ENCODE results near the gene TMEM273.

The TMEM273 gene

GRCh38 chr10:49134327-49134726 lies 53.9 kb downstream of the TMEM273 start:
- TF ChIP-seq EZH2 (IDR thresholded peaks at IDR 0.05; ENCODE audit: borderline replicate concordance, low read length): no peak
- TF ChIP-seq CTCF (IDR thresholded peaks at IDR 0.05; ENCODE audit: low read length): no peak
- H3K9me3 ChIP-seq (ENCODE audit: low read length): peaks cover 6% of the 10 kb centered on the region; the same call in 1 of the 2 replicates
- H3K27ac ChIP-seq (ENCODE audit: low read depth, low read length, poor library complexity, severe bottlenecking): no peak overlapping the region
- no peaks in the 10 kb centered on the region for H3K9me2 ChIP-seq (ENCODE audit: low read depth, low read length)
- H3F3A ChIP-seq (ENCODE audit: insufficient read depth, low read length): no peaks in the 10 kb centered on the region
- no peak overlapping the region for H3K9ac ChIP-seq (ENCODE audit: low read length)
- H3K36me3 ChIP-seq (ENCODE audit: insufficient read depth, low read length): no peaks in the 10 kb centered on the region
- no peak overlapping the region for H3K4me3 ChIP-seq (ENCODE audit: low read depth, low read length, poor library complexity, severe bottlenecking)
- H3K4me2 ChIP-seq (ENCODE audit: low read length): no peak overlapping the region
- peaks cover 20% of the 10 kb centered on the region for H3K4me1 ChIP-seq (ENCODE audit: insufficient read depth, low read length, severe bottlenecking)
- no peak overlapping the region for H2AFZ ChIP-seq (ENCODE audit: low read length)
- H4K20me1 ChIP-seq (ENCODE audit: insufficient read depth, low read length): no peaks in the 10 kb centered on the region
- no peaks in the 10 kb centered on the region for H3K79me2 ChIP-seq (ENCODE audit: insufficient read depth, low read length)
- H3K27me3 ChIP-seq (ENCODE audit: insufficient read depth, low read length): peaks cover 4% of the 10 kb centered on the region; the same call in 1 of the 2 replicates

GRCh38 chr10:49133706-49134248 lies 54.4 kb downstream of the TMEM273 start, which contains the start of gene FAM170B:
Gene FAM170B (minus strand): TSS chr10:49134021. CDS start chr10:49133918, 103 bp downstream.
- peaks cover 4% of the 10 kb centered on the region; the same call in 1 of the 2 replicates for H3K27me3 ChIP-seq (ENCODE audit: insufficient read depth, low read length)
- H2AFZ ChIP-seq (ENCODE audit: low read length): no peak within 1 kb of the TSS
- H3K9ac ChIP-seq (ENCODE audit: low read length): no peak within 1 kb of the TSS
- H3K4me2 ChIP-seq (ENCODE audit: low read length): no peak within 1 kb of the TSS
- no peaks in the 10 kb centered on the region for H3K79me2 ChIP-seq (ENCODE audit: insufficient read depth, low read length)
- H3K4me3 ChIP-seq (ENCODE audit: low read depth, low read length, poor library complexity, severe bottlenecking): no peak within 1 kb of the TSS
- no peaks in the 10 kb centered on the region for H3K36me3 ChIP-seq (ENCODE audit: insufficient read depth, low read length)
- no peak within 1 kb of the TSS for H3K27ac ChIP-seq (ENCODE audit: low read depth, low read length, poor library complexity, severe bottlenecking)
- H3F3A ChIP-seq (ENCODE audit: insufficient read depth, low read length): no peaks in the 10 kb centered on the region
- no peaks in the 10 kb centered on the region for H3K9me2 ChIP-seq (ENCODE audit: low read depth, low read length)
- TF ChIP-seq CTCF (IDR thresholded peaks at IDR 0.05; ENCODE audit: low read length) (no peak), EZH2 (IDR thresholded peaks at IDR 0.05; ENCODE audit: borderline replicate concordance, low read length) (no peak)
- H3K4me1 ChIP-seq (ENCODE audit: insufficient read depth, low read length, severe bottlenecking): peaks cover 20% of the 10 kb centered on the region
- H3K9me3 ChIP-seq (ENCODE audit: low read length): peaks cover 6% of the 10 kb centered on the region; the same call in 1 of the 2 replicates
- H4K20me1 ChIP-seq (ENCODE audit: insufficient read depth, low read length): no peaks in the 10 kb centered on the region

GRCh38 chr10:49132362-49132737 lies 55.8 kb downstream of the TMEM273 start:
- H3K4me1 ChIP-seq (ENCODE audit: insufficient read depth, low read length, severe bottlenecking): peaks cover 20% of the 10 kb centered on the region
- H3K36me3 ChIP-seq (ENCODE audit: insufficient read depth, low read length): no peaks in the 10 kb centered on the region
- no peak overlapping the region for H3K27ac ChIP-seq (ENCODE audit: low read depth, low read length, poor library complexity, severe bottlenecking)
- H3K9me3 ChIP-seq (ENCODE audit: low read length): peaks cover 6% of the 10 kb centered on the region; the same call in 1 of the 2 replicates
- no peaks in the 10 kb centered on the region for H4K20me1 ChIP-seq (ENCODE audit: insufficient read depth, low read length)
- no peak overlapping the region for H3K4me3 ChIP-seq (ENCODE audit: low read depth, low read length, poor library complexity, severe bottlenecking)
- no peak overlapping the region for H3K4me2 ChIP-seq (ENCODE audit: low read length)
- H3F3A ChIP-seq (ENCODE audit: insufficient read depth, low read length): no peaks in the 10 kb centered on the region
- H3K27me3 ChIP-seq (ENCODE audit: insufficient read depth, low read length): peaks cover 2% of the 10 kb centered on the region; the same call in 1 of the 2 replicates
- H3K79me2 ChIP-seq (ENCODE audit: insufficient read depth, low read length): no peaks in the 10 kb centered on the region
- H3K9ac ChIP-seq (ENCODE audit: low read length): no peak overlapping the region
- TF ChIP-seq CTCF (IDR thresholded peaks at IDR 0.05; ENCODE audit: low read length) (no peak; the same call in 1 of the 2 replicates), EZH2 (IDR thresholded peaks at IDR 0.05; ENCODE audit: borderline replicate concordance, low read length) (no peak)
- no peaks in the 10 kb centered on the region for H3K9me2 ChIP-seq (ENCODE audit: low read depth, low read length)
- no peak overlapping the region for H2AFZ ChIP-seq (ENCODE audit: low read length)

Measured in OCI-LY1 (cell line).